Liver (tissue), 9 donors: ENCODE data around the gene CCDC116. TPM values are rescaled to one million over a fixed set of nuclear protein-coding genes. Genes with fewer than 3 reads are reported as not detected.

Experiments used
- DNase-seq: peaks from one replicate; pipeline ENCODE4 v3.0.0-alpha.2; 2017; ENCODE audit warnings: low spot score
- H3K27ac ChIP-seq, 2 donors: one replicate each; pipeline ENCODE4 v1.7.0; 2013; ENCODE audit warnings: inconsistent platforms in 2 of 2, low read length in 2 of 2, control low read depth in 1 of 2, low read depth in 1 of 2, mild to moderate bottlenecking in 1 of 2
- H3K27me3 ChIP-seq, 4 donors: one replicate each; pipeline versions ENCODE4 v1.6.1 to v1.7.0; 2013; ENCODE audit warnings: low read length in 3 of 4, inconsistent platforms in 1 of 4, mild to moderate bottlenecking in 1 of 4, moderate library complexity in 1 of 4; ENCODE audit not compliant: control insufficient read depth in 4 of 4, insufficient read depth in 4 of 4
- H3K36me3 ChIP-seq, 4 donors: one replicate each; pipeline versions ENCODE4 v1.6.1 to v1.7.0; 2013; ENCODE audit warnings: low read length in 3 of 4, mild to moderate bottlenecking in 3 of 4, low read depth in 1 of 4, moderate library complexity in 1 of 4; ENCODE audit not compliant: control insufficient read depth in 4 of 4, insufficient read depth in 3 of 4
- H3K4me1 ChIP-seq, 4 donors: one replicate each; pipeline versions ENCODE4 v1.6.1 to v1.7.0; 2013; ENCODE audit warnings: low read length in 3 of 4, mild to moderate bottlenecking in 3 of 4, moderate library complexity in 1 of 4; ENCODE audit not compliant: control insufficient read depth in 4 of 4, insufficient read depth in 4 of 4
- H3K4me3 ChIP-seq, 3 donors: one replicate each; pipeline versions ENCODE4 v1.6.1 to v1.7.0; 2013; ENCODE audit warnings: low read length in 3 of 3, control low read depth in 1 of 3, low read depth in 1 of 3, mild to moderate bottlenecking in 1 of 3
- H3K9ac ChIP-seq, 2 donors: one replicate each; pipeline ENCODE4 v1.7.0; 2013; ENCODE audit warnings: low read length in 2 of 2, mild to moderate bottlenecking in 2 of 2, moderate library complexity in 2 of 2, control low read depth in 1 of 2, low read depth in 1 of 2
- H3K9me3 ChIP-seq, 4 donors: one replicate each; pipeline versions ENCODE4 v1.6.1 to v1.7.0; 2013; ENCODE audit warnings: low read length in 3 of 4; ENCODE audit not compliant: control insufficient read depth in 4 of 4
- EGR1 ChIP-seq, 2 donors: IDR thresholded peaks; 2 replicates each; pipeline ENCODE4 v1.6.1; 2016 to 2018; ENCODE audit warnings: antibody characterized with exemption in 2 of 2, low read depth in 2 of 2
- FOXA2 ChIP-seq: IDR thresholded peaks from 2 replicates; pipeline ENCODE4 v1.6.1; 2016; ENCODE audit warnings: antibody characterized with exemption
- GABPA ChIP-seq, 2 donors: IDR thresholded peaks in 1 of 2; conservative IDR thresholded peaks in 1 of 2; 2 replicates each; pipeline ENCODE4 v1.6.1; 2016; ENCODE audit warnings: antibody characterized with exemption in 2 of 2, mild to moderate bottlenecking in 1 of 2, moderate library complexity in 1 of 2
- HNF4A ChIP-seq, 2 donors: conservative IDR thresholded peaks; 2 replicates each; pipeline ENCODE4 v1.6.1; 2016; ENCODE audit warnings: antibody characterized with exemption in 2 of 2, mild to moderate bottlenecking in 2 of 2
- HNF4G ChIP-seq: IDR thresholded peaks from 2 replicates; pipeline ENCODE4 v1.6.1; 2016; ENCODE audit warnings: antibody characterized with exemption
- JUND ChIP-seq, 2 donors: IDR thresholded peaks; 2 replicates each; pipeline ENCODE4 v1.6.1; 2016; ENCODE audit warnings: antibody characterized with exemption in 2 of 2
- NR2F2 ChIP-seq: IDR thresholded peaks from 2 replicates; pipeline ENCODE4 v1.6.1; 2016; ENCODE audit warnings: antibody characterized with exemption
- RAD21 ChIP-seq, 2 donors: IDR thresholded peaks; 2 replicates each; pipeline ENCODE4 v1.6.1; 2016; ENCODE audit warnings: antibody characterized with exemption in 2 of 2, mild to moderate bottlenecking in 2 of 2
- RXRA ChIP-seq, 2 donors: IDR thresholded peaks; 2 replicates each; pipeline ENCODE4 v1.6.1; 2017 to 2018; ENCODE audit warnings: antibody characterized with exemption in 2 of 2, mild to moderate bottlenecking in 1 of 2
- YY1 ChIP-seq: IDR thresholded peaks from 2 replicates; pipeline ENCODE4 v1.6.1; 2016; ENCODE audit warnings: antibody characterized with exemption, mild to moderate bottlenecking
- WGBS: extraction: QIAGEN DNeasy Blood & Tissue Kit; methylation state at CpG from one replicate; pipeline ENCODE4 v1.1.7; 2013; 5-methylcytosine and 5-hydroxymethylcytosine counted together
- polyA plus RNA-seq, 2 donors: library from polyadenylated mRNA; stranded (reverse) in 1 of 2; unstranded in 1 of 2; fragments of 200-250 nt in 1 of 2; fragments of >200 nt in 1 of 2; fragmentation: Nextera tagmentation in 1 of 2; extraction: Ambion mirVana in 1 of 2; gene quantifications; one replicate each; pipeline versions ENCODE4 v1.2.1 to v1.2.3, GENCODE V29; 2013 to 2015
- total RNA-seq, 2 donors: library from RNA; depleted of rRNA; stranded (reverse); fragments of >200 nt; gene quantifications; one replicate each; pipeline ENCODE4 v1.2.3, GENCODE V29; 2014
- TF ChIP-seq, protein P1 (sequence below): IDR thresholded peaks from 2 replicates; pipeline ENCODE4 v1.6.1; 2016; ENCODE audit warnings: antibody characterized with exemption
- TF ChIP-seq, protein P2 (sequence below): IDR thresholded peaks from 2 replicates; pipeline ENCODE4 v1.6.1; 2016; ENCODE audit warnings: antibody characterized with exemption
- TF ChIP-seq, protein P3 (sequence below): fragments of 150-350 bp; IDR thresholded peaks from 2 replicates; pipeline ENCODE4 v1.5.1; 2017; ENCODE audit warnings: improper control_type of control experiment, low read depth, low read length; ENCODE audit not compliant: missing input control
- donor health status: healthy.
- donor health status: healthy.
- donor health status: healthy.
- donor health status: healthy.
- donor health status: healthy.

Gene CCDC116
- total and polyA plus RNA-seq, 4 donors = 0.05 to 0.08 (median 0.05) TPM; not detected in 1

DNA sequence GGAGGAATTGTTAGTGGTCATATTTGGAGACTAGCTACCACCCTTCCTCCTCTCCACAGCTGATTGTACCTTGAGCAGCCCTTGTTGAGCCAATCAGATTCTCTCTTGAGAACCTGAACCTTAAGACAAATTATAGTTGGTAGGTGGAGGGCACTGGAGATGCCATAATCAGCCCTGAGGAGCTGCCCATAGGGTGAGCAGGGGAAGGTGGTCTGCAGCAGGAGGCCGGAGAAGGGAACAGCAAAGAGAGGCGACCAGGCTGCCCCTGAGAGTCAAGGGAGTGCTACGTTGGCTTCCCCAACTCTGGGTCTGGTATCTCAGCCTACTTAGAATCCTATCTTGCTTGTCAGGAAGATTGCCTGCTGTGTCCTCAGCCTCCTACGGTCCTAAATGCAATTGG is 6.8 kb downstream of the CCDC116 start:
- H3K27me3 ChIP-seq = no peaks in the 10 kb centered on the region
- H3K4me3 ChIP-seq = no peak overlapping the region
- H3K36me3 ChIP-seq = peaks cover 0 to 5% (median under 1%) of the 10 kb centered on the region in 4 donors
- WGBS = 88% methylated on average over 4 of the region's 4 CpGs
- H3K27ac ChIP-seq = no peak overlapping the region
- no peak overlapping the region for H3K9ac ChIP-seq
- TF ChIP-seq EGR1 (IDR thresholded peaks at IDR 0.05; ENCODE audit: low read depth in 2 of 2) = no peak
- TF ChIP-seq, protein P1, sequence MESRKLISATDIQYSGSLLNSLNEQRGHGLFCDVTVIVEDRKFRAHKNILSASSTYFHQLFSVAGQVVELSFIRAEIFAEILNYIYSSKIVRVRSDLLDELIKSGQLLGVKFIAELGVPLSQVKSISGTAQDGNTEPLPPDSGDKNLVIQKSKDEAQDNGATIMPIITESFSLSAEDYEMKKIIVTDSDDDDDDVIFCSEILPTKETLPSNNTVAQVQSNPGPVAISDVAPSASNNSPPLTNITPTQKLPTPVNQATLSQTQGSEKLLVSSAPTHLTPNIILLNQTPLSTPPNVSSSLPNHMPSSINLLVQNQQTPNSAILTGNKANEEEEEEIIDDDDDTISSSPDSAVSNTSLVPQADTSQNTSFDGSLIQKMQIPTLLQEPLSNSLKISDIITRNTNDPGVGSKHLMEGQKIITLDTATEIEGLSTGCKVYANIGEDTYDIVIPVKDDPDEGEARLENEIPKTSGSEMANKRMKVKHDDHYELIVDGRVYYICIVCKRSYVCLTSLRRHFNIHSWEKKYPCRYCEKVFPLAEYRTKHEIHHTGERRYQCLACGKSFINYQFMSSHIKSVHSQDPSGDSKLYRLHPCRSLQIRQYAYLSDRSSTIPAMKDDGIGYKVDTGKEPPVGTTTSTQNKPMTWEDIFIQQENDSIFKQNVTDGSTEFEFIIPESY = no peak
- TF ChIP-seq, protein P2, sequence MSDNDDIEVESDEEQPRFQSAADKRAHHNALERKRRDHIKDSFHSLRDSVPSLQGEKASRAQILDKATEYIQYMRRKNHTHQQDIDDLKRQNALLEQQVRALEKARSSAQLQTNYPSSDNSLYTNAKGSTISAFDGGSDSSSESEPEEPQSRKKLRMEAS = no peak
- TF ChIP-seq YY1 = no peak
- TF ChIP-seq, protein P3, sequence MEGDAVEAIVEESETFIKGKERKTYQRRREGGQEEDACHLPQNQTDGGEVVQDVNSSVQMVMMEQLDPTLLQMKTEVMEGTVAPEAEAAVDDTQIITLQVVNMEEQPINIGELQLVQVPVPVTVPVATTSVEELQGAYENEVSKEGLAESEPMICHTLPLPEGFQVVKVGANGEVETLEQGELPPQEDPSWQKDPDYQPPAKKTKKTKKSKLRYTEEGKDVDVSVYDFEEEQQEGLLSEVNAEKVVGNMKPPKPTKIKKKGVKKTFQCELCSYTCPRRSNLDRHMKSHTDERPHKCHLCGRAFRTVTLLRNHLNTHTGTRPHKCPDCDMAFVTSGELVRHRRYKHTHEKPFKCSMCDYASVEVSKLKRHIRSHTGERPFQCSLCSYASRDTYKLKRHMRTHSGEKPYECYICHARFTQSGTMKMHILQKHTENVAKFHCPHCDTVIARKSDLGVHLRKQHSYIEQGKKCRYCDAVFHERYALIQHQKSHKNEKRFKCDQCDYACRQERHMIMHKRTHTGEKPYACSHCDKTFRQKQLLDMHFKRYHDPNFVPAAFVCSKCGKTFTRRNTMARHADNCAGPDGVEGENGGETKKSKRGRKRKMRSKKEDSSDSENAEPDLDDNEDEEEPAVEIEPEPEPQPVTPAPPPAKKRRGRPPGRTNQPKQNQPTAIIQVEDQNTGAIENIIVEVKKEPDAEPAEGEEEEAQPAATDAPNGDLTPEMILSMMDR = no peak
- TF ChIP-seq NR2F2 = no peak
- no peak for TF ChIP-seq GABPA (IDR thresholded peaks at IDR 0.05 in 1 of 2, conservative IDR thresholded peaks at IDR 0.05 in 1 of 2)
- TF ChIP-seq JUND (IDR thresholded peaks at IDR 0.05) = no peak
- TF ChIP-seq FOXA2 = no peak
- no peaks in the 10 kb centered on the region for H3K9me3 ChIP-seq
- no peak for DNase-seq
- peaks cover 8 to 22% (median 14%) of the 10 kb centered on the region in 4 donors for H3K4me1 ChIP-seq

DNA sequence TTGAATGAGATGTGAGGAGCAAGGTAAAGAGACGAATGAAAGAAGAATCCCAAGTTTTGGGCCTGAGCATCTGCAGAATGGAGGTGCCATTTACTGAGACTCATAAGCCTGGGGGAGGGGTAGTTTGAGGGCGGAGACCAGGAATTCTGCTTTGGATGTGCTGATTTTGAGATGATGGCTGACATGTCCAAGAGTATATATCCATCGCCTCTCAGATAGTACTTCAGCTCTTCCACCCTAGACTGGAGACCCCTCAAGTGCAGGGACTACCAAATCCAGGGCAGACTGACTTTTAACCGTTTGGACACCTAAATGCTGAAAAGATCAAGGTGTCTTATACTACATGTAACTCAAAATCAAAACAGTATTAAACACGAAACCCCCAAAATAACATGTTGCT is 8.2 kb downstream of the CCDC116 start:
- DNase-seq = no peak
- Histone ChIP-seq H3K9me3 (no peaks in the 10 kb centered on the region), H3K27me3 (no peaks in the 10 kb centered on the region), H3K4me3 (no peak overlapping the region), H3K9ac (no peak overlapping the region), H3K27ac (no peak overlapping the region), H3K4me1 (peaks cover 8 to 22% (median 14%) of the 10 kb centered on the region in 4 donors), H3K36me3 (peaks cover 0 to 5% (median under 1%) of the 10 kb centered on the region in 4 donors)
- 89% methylated on average over 5 of the region's 5 CpGs for WGBS
- TF ChIP-seq RXRA (IDR thresholded peaks at IDR 0.05) = no peak
- TF ChIP-seq HNF4G = no peak
- TF ChIP-seq, protein P1 = no peak
- TF ChIP-seq EGR1 (IDR thresholded peaks at IDR 0.05; ENCODE audit: low read depth in 2 of 2) = no peak

DNA sequence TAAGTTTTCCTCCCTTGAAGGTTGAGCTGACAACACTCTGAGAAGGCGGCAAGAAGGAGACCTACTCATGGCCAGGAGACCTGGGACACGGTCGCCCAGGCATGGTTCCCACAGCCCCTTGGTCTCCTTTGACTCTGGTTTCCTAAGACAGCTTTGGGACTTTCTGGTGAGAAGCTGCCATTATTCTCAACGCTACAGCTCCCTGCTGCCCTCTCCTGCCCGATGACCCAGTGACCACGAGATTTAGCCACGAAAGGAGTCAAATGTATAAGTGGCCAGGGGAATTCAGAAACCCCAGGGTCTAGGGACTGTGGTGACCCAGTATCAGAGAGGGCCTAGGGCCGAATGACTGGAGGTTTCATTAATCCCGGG is 8.8 kb downstream of the CCDC116 start:
- H3K36me3 ChIP-seq = peaks cover 0 to 8% (median under 1%) of the 10 kb centered on the region in 4 donors
- no peaks in the 10 kb centered on the region for H3K27me3 ChIP-seq
- peak; percentile 67 for TF ChIP-seq RAD21 (IDR thresholded peaks at IDR 0.05)
- TF ChIP-seq, protein P3 = peak; percentile 29
- no peak for TF ChIP-seq EGR1 (IDR thresholded peaks at IDR 0.05; ENCODE audit: low read depth in 2 of 2)
- TF ChIP-seq JUND (IDR thresholded peaks at IDR 0.05) = no peak
- TF ChIP-seq HNF4A (conservative IDR thresholded peaks at IDR 0.05) = peak in 1 of 2 donors; percentile 21
- TF ChIP-seq YY1 = peak; percentile 63
- no peak for TF ChIP-seq FOXA2
- TF ChIP-seq HNF4G = no peak
- no peak for TF ChIP-seq RXRA (IDR thresholded peaks at IDR 0.05)
- peak overlapping the region; percentile 61 to 81 (median 67) for H3K4me3 ChIP-seq
- peak; percentile 54 for DNase-seq
- WGBS = 8% methylated on average over 9 of the region's 9 CpGs
- H3K9me3 ChIP-seq = no peaks in the 10 kb centered on the region
- H3K27ac ChIP-seq = peak overlapping the region; percentile 6 to 32
- H3K4me1 ChIP-seq = peaks cover 8 to 22% (median 14%) of the 10 kb centered on the region in 4 donors
- H3K9ac ChIP-seq = peak overlapping the region in 1 of 2 donors; percentile 45
